Ishikawa (cell line): ENCODE data around the gene EFNA5.

Experiments
- CEBPB ChIP-seq: IDR thresholded peaks from 2 replicates; pipeline ENCODE4 v1.6.1; 2012
- CREB1 ChIP-seq: IDR thresholded peaks from 2 replicates; pipeline ENCODE4 v1.6.1; 2012; ENCODE audit warnings: low read depth
- EGR1 ChIP-seq: IDR thresholded peaks from 2 replicates; pipeline ENCODE4 v1.6.1; 2012
- EP300 ChIP-seq: IDR thresholded peaks from 2 replicates; pipeline ENCODE4 v1.6.1; 2012; ENCODE audit warnings: borderline replicate concordance
- FOXM1 ChIP-seq: IDR thresholded peaks from 2 replicates; pipeline ENCODE4 v1.6.1; 2012; ENCODE audit warnings: low read depth, borderline replicate concordance
- MAX ChIP-seq: IDR thresholded peaks from 2 replicates; pipeline ENCODE4 v1.6.1; 2012
- NFIC ChIP-seq: IDR thresholded peaks from 2 replicates; pipeline ENCODE4 v1.6.1; 2012
- RAD21 ChIP-seq: IDR thresholded peaks from 2 replicates; pipeline ENCODE4 v1.6.1; 2012; ENCODE audit warnings: low read depth
- REST ChIP-seq: IDR thresholded peaks from 2 replicates; pipeline ENCODE4 v1.6.1; 2012; ENCODE audit warnings: low read depth, mild to moderate bottlenecking
- TAF1 ChIP-seq: IDR thresholded peaks from 2 replicates; pipeline ENCODE4 v1.6.1; 2012; ENCODE audit warnings: low read depth, mild to moderate bottlenecking
- TCF12 ChIP-seq: IDR thresholded peaks from 2 replicates; pipeline ENCODE4 v1.6.1; 2012; ENCODE audit warnings: low read depth
- TEAD4 ChIP-seq: IDR thresholded peaks from 2 replicates; pipeline ENCODE4 v1.6.1; 2012
- USF1 ChIP-seq: IDR thresholded peaks from 2 replicates; pipeline ENCODE4 v1.6.1; 2012
- YY1 ChIP-seq: IDR thresholded peaks from 2 replicates; pipeline ENCODE4 v1.6.1; 2012; ENCODE audit warnings: low read depth
- ZBTB7A ChIP-seq: IDR thresholded peaks from 2 replicates; pipeline ENCODE4 v1.6.1; 2012; ENCODE audit warnings: low read depth

EFNA5 gene

GRCh38 chr5:107356891-107357290 lies 313.8 kb downstream of the EFNA5 start:
- TF ChIP-seq TEAD4 = no peak
- TF ChIP-seq RAD21 = no peak
- TF ChIP-seq NFIC = no peak
- TF ChIP-seq REST = no peak
- no peak for TF ChIP-seq MAX
- TF ChIP-seq CREB1 = no peak
- TF ChIP-seq ZBTB7A = no peak
- TF ChIP-seq USF1 = no peak
- no peak for TF ChIP-seq YY1
- TF ChIP-seq CEBPB = no peak
- TF ChIP-seq EGR1 = no peak
- TF ChIP-seq FOXM1 = no peak
- no peak for TF ChIP-seq TCF12
- TF ChIP-seq TAF1 = no peak
- no peak for TF ChIP-seq EP300

GRCh38 chr5:107352576-107352975 lies 318.2 kb downstream of the EFNA5 start:
- peak; percentile 12; the same call in 1 of the 2 replicates for TF ChIP-seq RAD21
- TF ChIP-seq FOXM1 = no peak
- TF ChIP-seq MAX = no peak
- no peak for TF ChIP-seq TAF1

GRCh38 chr5:107342371-107342770 lies 328.4 kb downstream of the EFNA5 start:
- no peak for TF ChIP-seq EGR1
- TF ChIP-seq FOXM1 = no peak
- no peak for TF ChIP-seq CEBPB

- TF ChIP-seq CREB1 (no peak), MAX (no peak), YY1 (no peak), TCF12 (no peak), FOXM1 (no peak), TAF1 (no peak), RAD21 (no peak), CEBPB (no peak), REST (no peak), TEAD4 (no peak), EP300 (no peak), ZBTB7A (no peak), USF1 (no peak), NFIC (no peak), EGR1 (no peak)
Measured at GRCh38 chr5:107341376-107342084, 329.2 kb downstream of the EFNA5 start.

GRCh38 chr5:107340631-107341030 lies 330.1 kb downstream of the EFNA5 start:
- TF ChIP-seq TEAD4 (no peak), YY1 (no peak), ZBTB7A (no peak), RAD21 (no peak), FOXM1 (no peak), MAX (no peak), REST (no peak), CREB1 (no peak), NFIC (no peak), TAF1 (no peak), EGR1 (no peak), EP300 (no peak), USF1 (no peak), TCF12 (no peak), CEBPB (no peak)
